Spleen (tissue), 11 donors: Measurements from ENCODE around the gene PRKCB. TPM values are rescaled to one million over a fixed set of nuclear protein-coding genes. Genes with fewer than 3 reads are reported as not detected.

Experiments
- DNase-seq: peaks from one replicate; pipeline ENCODE4 v3.0.0-alpha.2; 2020
- H3K27ac ChIP-seq, 8 donors: fragments of 200-600 bp; sonication (generic) in 7 of 8; 1 replicate in 4 of 8; 2 replicates in 4 of 8; pipeline versions ENCODE4 v1.5.0 to v1.8.0; 2016 to 2021; ENCODE audit warnings: inconsistent platforms in 4 of 8, mild to moderate bottlenecking in 4 of 8, moderate library complexity in 1 of 8
- H3K27me3 ChIP-seq, 7 donors: fragments of 200-600 bp; sonication (generic) in 6 of 7; replicated peaks in 1 of 7; 1 replicate in 4 of 7; 2 replicates in 3 of 7; pipeline versions ENCODE4 v1.5.0 to v1.8.0; 2016 to 2021; ENCODE audit warnings: inconsistent platforms in 3 of 7, mild to moderate bottlenecking in 1 of 7
- H3K36me3 ChIP-seq, 6 donors: fragments of 200-600 bp; sonication (generic) in 5 of 6; 1 replicate in 4 of 6; 2 replicates in 2 of 6; pipeline versions ENCODE4 v1.5.0 to v1.8.0; 2016 to 2021; ENCODE audit warnings: inconsistent platforms in 2 of 6
- H3K4me1 ChIP-seq, 6 donors: fragments of 200-600 bp; sonication (generic) in 5 of 6; 1 replicate in 3 of 6; 2 replicates in 3 of 6; pipeline versions ENCODE4 v1.5.0 to v1.8.0; 2016 to 2021; ENCODE audit warnings: inconsistent platforms in 3 of 6
- H3K4me3 ChIP-seq, 8 donors: fragments of 200-600 bp; sonication (generic) in 7 of 8; 1 replicate in 4 of 8; 2 replicates in 4 of 8; pipeline versions ENCODE4 v1.5.0 to v1.8.0; 2016 to 2021; ENCODE audit warnings: inconsistent platforms in 4 of 8, mild to moderate bottlenecking in 4 of 8, moderate library complexity in 2 of 8
- H3K9me3 ChIP-seq, 8 donors: fragments of 200-600 bp; sonication (generic) in 7 of 8; 1 replicate in 4 of 8; 2 replicates in 4 of 8; pipeline versions ENCODE4 v1.5.0 to v1.8.0; 2016 to 2021; ENCODE audit warnings: inconsistent platforms in 4 of 8
- POLR2A ChIP-seq, 3 donors: fragments of 450-650 bp; IDR thresholded peaks; one replicate each; pipeline ENCODE4 v1.5.1; 2017; ENCODE audit warnings: antibody characterized with exemption in 3 of 3, mild to moderate bottlenecking in 1 of 3
- POLR2AphosphoS5 ChIP-seq, 3 donors: sonication (generic); formaldehyde crosslinking; IDR thresholded peaks; one replicate each; pipeline ENCODE4 v1.5.1; 2017; ENCODE audit warnings: antibody characterized with exemption in 3 of 3
- WGBS, 5 donors: extraction: QIAGEN DNeasy Blood & Tissue Kit in 3 of 5; methylation state at CpG; one replicate each; pipeline versions ENCODE4 v1.1.5 to v1.1.7; 2013 to 2018; 5-methylcytosine and 5-hydroxymethylcytosine counted together
- intact Hi-C: fragments of 100-400 bp; cut with DNase I; formaldehyde crosslinking; loops from one replicate; pipeline ENCODE4 v1.15.0; 2023; ENCODE audit warnings: low total_unique reads
- polyA plus RNA-seq, 3 donors: library from polyadenylated mRNA; stranded (reverse); fragments of 200-250 nt; gene quantifications; one replicate each; pipeline ENCODE4 v1.2.1, GENCODE V29; 2013
- total RNA-seq, 7 donors: library from RNA; depleted of rRNA in 3 of 7; stranded (reverse); fragments of >200 nt in 3 of 7; fragmentation: NEBNext Ultra II Directional in 4 of 7; extraction: Animal tissue kit (Norgen Biotek cat#: 25700) in 4 of 7; gene quantifications; one replicate each; pipeline versions ENCODE4 v1.1.0 to v1.2.1, GENCODE V29; 2016 to 2021
- TF ChIP-seq, protein P1 (sequence below), 11 experiments: fragments of 200-600 bp in 7 of 11; fragments of 450-650 bp in 4 of 11; sonication (generic) in 4 of 11; IDR thresholded peaks in 8 of 11; conservative IDR thresholded peaks in 3 of 11; 1 replicate in 7 of 11; 2 replicates in 4 of 11; pipeline versions ENCODE4 v1.4.0 to v1.8.0; 2016 to 2021; ENCODE audit warnings: antibody characterized with exemption in 11 of 11, inconsistent platforms in 4 of 11, mild to moderate bottlenecking in 1 of 11
- donor health status: healthy with polysubstance abuse.
- donor health status: DM: no; HTN: no; CAD: no; lungs with moderate emphysema.
- donor health status: DM: no; HTN: no; CAD: no.
- donor health status: Bipolar disorder and iron deficiency.
- donor health status: healthy.
- donor health status: DM: no; HTN: no; CAD: no.
- donor health status: DM: yes; HTN: yes; CAD: no.

PRKCB gene
- total and polyA plus RNA-seq, 10 donors: 33.8 to 284 (median 182) TPM

DNA sequence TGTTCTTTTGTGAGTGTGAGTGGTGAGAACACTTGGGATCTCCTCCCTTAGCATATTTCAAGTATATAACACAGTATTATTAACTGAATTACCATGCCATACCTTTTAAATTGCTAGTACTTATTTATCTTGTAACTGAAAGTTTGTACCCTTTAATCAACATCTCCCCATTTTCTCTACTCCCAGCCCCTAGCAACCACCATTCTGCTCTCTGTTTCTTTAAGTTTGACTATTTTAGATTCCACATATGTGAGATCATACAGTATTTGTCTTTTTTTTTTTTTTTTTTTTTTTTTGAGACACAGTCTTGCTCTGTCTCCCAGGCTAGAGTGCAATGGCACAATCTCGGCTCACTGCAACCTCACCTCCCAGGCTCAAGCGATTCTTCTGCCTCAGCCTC lies 302.8 kb downstream of the PRKCB start:
- TF ChIP-seq POLR2AphosphoS5 (IDR thresholded peaks at IDR 0.05): no peak
- TF ChIP-seq, protein P1, sequence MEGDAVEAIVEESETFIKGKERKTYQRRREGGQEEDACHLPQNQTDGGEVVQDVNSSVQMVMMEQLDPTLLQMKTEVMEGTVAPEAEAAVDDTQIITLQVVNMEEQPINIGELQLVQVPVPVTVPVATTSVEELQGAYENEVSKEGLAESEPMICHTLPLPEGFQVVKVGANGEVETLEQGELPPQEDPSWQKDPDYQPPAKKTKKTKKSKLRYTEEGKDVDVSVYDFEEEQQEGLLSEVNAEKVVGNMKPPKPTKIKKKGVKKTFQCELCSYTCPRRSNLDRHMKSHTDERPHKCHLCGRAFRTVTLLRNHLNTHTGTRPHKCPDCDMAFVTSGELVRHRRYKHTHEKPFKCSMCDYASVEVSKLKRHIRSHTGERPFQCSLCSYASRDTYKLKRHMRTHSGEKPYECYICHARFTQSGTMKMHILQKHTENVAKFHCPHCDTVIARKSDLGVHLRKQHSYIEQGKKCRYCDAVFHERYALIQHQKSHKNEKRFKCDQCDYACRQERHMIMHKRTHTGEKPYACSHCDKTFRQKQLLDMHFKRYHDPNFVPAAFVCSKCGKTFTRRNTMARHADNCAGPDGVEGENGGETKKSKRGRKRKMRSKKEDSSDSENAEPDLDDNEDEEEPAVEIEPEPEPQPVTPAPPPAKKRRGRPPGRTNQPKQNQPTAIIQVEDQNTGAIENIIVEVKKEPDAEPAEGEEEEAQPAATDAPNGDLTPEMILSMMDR (IDR thresholded peaks at IDR 0.05 in 8 of 11, conservative IDR thresholded peaks at IDR 0.05 in 3 of 11): no peak
- no peak for TF ChIP-seq POLR2A (IDR thresholded peaks at IDR 0.05)
- 43 to 100% (median 90%) methylated on average over 2 of the region's 2 CpGs for WGBS, 5 donors
- DNase-seq: no peak
- no peaks in the 10 kb centered on the region for H3K4me1 ChIP-seq
- no peak overlapping the region for H3K4me3 ChIP-seq
- peaks cover 0 to 92% (median 10%) of the 10 kb centered on the region in 6 donors for H3K36me3 ChIP-seq
- no peak overlapping the region for H3K27ac ChIP-seq
- no peaks in the 10 kb centered on the region for H3K9me3 ChIP-seq
- intact Hi-C loops: no loop called here
- H3K27me3 ChIP-seq: no peaks in the 10 kb centered on the region

DNA sequence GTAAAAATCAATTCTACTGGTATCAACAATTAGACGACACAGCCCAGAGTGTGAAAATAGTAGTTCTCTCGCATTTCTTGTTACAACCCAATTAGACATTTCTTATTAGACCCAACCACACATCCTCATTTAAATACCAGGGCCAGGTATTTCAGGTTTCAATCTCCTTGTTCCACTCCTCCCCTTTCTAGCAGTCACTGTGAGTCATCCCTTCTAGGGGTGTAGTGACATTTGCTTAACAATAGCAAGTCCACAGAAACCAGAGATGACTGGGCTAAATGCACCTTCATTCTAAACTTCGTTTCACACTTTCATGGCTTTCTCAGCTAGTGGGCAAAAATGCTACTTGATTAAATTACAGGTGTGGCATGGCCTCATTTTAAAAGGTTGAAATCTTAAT lies 303.5 kb downstream of the PRKCB start:
- Histone ChIP-seq H3K9me3 (no peaks in the 10 kb centered on the region), H3K27ac (no peak overlapping the region), H3K27me3 (no peaks in the 10 kb centered on the region), H3K36me3 (peaks cover 0 to 92% (median 11%) of the 10 kb centered on the region in 6 donors), H3K4me3 (no peak overlapping the region), H3K4me1 (no peaks in the 10 kb centered on the region)
- DNase-seq: no peak
- intact Hi-C loops: no loop called here
- whole genome bisulfite sequencing, 5 donors: 66 to 85% (median 76%) methylated on average over 3 of the region's 3 CpGs
- TF ChIP-seq, protein P1 (IDR thresholded peaks at IDR 0.05 in 8 of 11, conservative IDR thresholded peaks at IDR 0.05 in 3 of 11): no peak
- TF ChIP-seq POLR2A (IDR thresholded peaks at IDR 0.05): no peak
- TF ChIP-seq POLR2AphosphoS5 (IDR thresholded peaks at IDR 0.05): no peak

DNA sequence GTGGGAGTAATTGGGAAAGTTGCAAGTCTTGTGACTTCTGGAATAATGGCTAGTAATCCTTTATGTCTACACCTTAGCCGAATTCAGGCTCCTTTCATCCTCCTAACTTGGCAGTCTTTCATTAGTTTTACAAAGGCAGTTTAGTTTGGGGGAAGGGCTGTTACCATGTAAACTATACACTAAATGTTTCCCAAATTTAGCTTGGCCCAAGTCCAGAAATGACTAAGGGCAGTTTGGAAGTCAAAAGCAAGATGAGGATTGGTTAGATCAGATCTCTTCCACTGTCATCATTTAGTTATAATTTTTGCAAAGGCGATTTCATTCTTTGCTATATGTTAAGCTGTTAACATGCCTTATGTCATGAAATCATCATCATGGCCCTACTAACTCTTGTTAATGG lies 304.9 kb downstream of the PRKCB start:
- Histone ChIP-seq H3K4me3 (no peak overlapping the region), H3K27me3 (no peaks in the 10 kb centered on the region), H3K27ac (no peak overlapping the region), H3K4me1 (no peaks in the 10 kb centered on the region), H3K36me3 (peaks cover 0 to 94% (median 13%) of the 10 kb centered on the region in 6 donors), H3K9me3 (no peaks in the 10 kb centered on the region)
- WGBS, 5 donors: 85 to 93% (median 90%) methylated on average over 2 of the region's 2 CpGs
- TF ChIP-seq POLR2A (IDR thresholded peaks at IDR 0.05) (no peak), POLR2AphosphoS5 (IDR thresholded peaks at IDR 0.05) (no peak)
- TF ChIP-seq, protein P1 (IDR thresholded peaks at IDR 0.05 in 8 of 11, conservative IDR thresholded peaks at IDR 0.05 in 3 of 11): no peak
- intact Hi-C loops: no loop called here
- no peak for DNase-seq

DNA sequence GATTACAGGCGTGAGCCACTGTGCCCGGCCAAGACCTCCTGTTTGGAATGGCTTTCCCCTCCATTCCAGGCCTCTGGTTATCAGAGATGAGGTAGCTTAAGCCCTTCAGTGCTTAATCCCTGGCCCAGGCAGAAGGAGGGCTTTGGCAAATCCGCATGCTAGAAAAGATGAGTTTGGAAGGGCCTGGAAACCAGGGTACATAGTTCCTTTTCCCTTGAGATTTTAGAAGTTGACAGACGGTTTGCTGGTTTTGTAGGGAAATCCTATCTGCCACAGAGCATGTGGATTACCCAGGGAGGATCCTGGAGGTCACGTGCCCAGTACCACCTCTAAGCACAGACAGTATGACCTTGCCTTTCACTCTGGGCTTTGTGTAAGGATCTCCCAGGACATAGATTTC lies 305.7 kb downstream of the PRKCB start:
- intact Hi-C loops: no loop called here

More for the DNA sequence above, 305.7 kb downstream of the PRKCB start:
- 90 to 94% (median 94%) methylated on average over 5 of the region's 5 CpGs for WGBS, 5 donors
- no peak overlapping the region for H3K4me3 ChIP-seq
- no peak for DNase-seq
- no peaks in the 10 kb centered on the region for H3K9me3 ChIP-seq
- no peak overlapping the region for H3K27ac ChIP-seq
- no peaks in the 10 kb centered on the region for H3K4me1 ChIP-seq
- no peaks in the 10 kb centered on the region for H3K27me3 ChIP-seq
- TF ChIP-seq POLR2A (IDR thresholded peaks at IDR 0.05) (no peak), POLR2AphosphoS5 (IDR thresholded peaks at IDR 0.05) (no peak)
- TF ChIP-seq, protein P1 (IDR thresholded peaks at IDR 0.05 in 8 of 11, conservative IDR thresholded peaks at IDR 0.05 in 3 of 11): no peak
- peaks cover 0 to 94% (median 11%) of the 10 kb centered on the region in 6 donors for H3K36me3 ChIP-seq
